Measurements from ENCODE around the gene XKR8. TPM values are rescaled to one million over a fixed set of nuclear protein-coding genes. Genes with fewer than 3 reads are reported as not detected.

The XKR8 gene
- total RNA-seq, 1 donor from 2014 or later, result 20.1 TPM

DNA sequence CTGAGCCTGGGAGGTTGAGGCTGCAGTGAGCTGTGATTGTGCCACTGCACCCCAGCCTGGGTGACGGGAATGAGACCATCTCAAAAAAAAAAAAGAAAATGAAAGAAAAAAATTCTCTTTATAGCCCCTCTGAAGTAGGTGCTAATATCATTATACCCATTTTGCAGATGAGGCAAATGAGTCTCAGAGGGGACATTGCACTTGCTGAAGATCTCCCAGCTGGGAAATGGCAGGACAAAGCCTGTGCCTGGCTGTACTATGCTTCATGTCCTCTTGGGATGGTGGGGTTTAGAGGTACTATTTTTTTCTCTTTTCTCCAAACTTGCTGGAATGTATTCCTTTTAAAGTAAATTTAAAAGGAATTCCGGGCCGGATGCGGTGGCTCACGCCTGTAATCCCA, 23.4 kb upstream of the XKR8 start:
- TF ChIP-seq, protein P1, sequence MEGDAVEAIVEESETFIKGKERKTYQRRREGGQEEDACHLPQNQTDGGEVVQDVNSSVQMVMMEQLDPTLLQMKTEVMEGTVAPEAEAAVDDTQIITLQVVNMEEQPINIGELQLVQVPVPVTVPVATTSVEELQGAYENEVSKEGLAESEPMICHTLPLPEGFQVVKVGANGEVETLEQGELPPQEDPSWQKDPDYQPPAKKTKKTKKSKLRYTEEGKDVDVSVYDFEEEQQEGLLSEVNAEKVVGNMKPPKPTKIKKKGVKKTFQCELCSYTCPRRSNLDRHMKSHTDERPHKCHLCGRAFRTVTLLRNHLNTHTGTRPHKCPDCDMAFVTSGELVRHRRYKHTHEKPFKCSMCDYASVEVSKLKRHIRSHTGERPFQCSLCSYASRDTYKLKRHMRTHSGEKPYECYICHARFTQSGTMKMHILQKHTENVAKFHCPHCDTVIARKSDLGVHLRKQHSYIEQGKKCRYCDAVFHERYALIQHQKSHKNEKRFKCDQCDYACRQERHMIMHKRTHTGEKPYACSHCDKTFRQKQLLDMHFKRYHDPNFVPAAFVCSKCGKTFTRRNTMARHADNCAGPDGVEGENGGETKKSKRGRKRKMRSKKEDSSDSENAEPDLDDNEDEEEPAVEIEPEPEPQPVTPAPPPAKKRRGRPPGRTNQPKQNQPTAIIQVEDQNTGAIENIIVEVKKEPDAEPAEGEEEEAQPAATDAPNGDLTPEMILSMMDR (IDR thresholded peaks at IDR 0.05; ENCODE audit: unreplicated experiment), result no peak
- H3K36me3 Mint-ChIP-seq (ENCODE audit: low read depth, unreplicated experiment), result no peaks in the 10 kb centered on the region
- DNase-seq (ENCODE audit: low spot score), result no peak
- H3K4me3 Mint-ChIP-seq (ENCODE audit: unreplicated experiment), result no peak overlapping the region
- H3K9me3 Mint-ChIP-seq (ENCODE audit: unreplicated experiment), result no peaks in the 10 kb centered on the region
- H3K27ac Mint-ChIP-seq (ENCODE audit: unreplicated experiment), result no peak overlapping the region
- H3K27me3 Mint-ChIP-seq (ENCODE audit: unreplicated experiment), result peaks cover 6% of the 10 kb centered on the region
- H3K4me1 Mint-ChIP-seq (ENCODE audit: unreplicated experiment), result peaks cover 25% of the 10 kb centered on the region

DNA sequence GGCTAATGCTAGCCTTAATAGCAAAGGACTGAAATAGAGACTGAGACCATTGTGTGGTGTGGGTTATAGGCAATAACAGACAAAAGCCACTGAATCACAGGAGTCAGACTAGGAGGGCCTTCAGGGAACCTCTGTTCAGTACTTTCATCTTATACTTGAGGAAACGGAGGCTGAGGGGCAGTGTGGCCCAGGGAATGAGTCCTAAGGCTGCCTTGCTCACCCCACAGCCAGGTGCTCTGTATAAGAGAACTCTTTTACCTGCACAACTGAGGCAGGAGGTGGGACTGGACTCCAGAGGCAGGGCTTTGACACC, 22.3 kb upstream of the XKR8 start:
- TF ChIP-seq, protein P1 (IDR thresholded peaks at IDR 0.05; ENCODE audit: unreplicated experiment), result no peak
- Mint-ChIP-seq H3K27ac (ENCODE audit: unreplicated experiment) (no peak overlapping the region), H3K4me3 (ENCODE audit: unreplicated experiment) (no peak overlapping the region)

DNA sequence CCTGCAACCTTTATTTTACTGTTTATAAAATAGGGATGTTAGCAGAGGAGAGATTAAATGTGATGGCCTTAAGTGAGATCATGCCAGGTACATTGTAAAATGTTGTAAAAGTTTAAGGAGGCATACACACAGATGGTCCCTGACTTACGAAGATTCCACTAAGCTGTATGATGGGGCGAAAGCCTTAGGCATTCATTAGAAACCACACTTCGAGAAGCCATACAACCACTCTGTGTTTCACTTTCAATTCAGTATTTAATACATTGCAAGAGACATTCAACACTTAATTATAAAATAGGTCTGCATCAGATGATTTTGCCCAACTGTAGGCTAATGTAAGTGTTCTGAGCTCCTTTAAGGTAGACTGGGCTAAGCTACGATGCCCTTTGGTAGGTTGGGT, 21.3 kb upstream of the XKR8 start:
- Mint-ChIP-seq H3K27ac (ENCODE audit: unreplicated experiment) (no peak overlapping the region), H3K4me1 (ENCODE audit: unreplicated experiment) (peaks cover 32% of the 10 kb centered on the region), H3K9me3 (ENCODE audit: unreplicated experiment) (no peaks in the 10 kb centered on the region), H3K27me3 (ENCODE audit: unreplicated experiment) (peaks cover 11% of the 10 kb centered on the region), H3K4me3 (ENCODE audit: unreplicated experiment) (no peak overlapping the region), H3K36me3 (ENCODE audit: low read depth, unreplicated experiment) (no peaks in the 10 kb centered on the region)
- DNase-seq (ENCODE audit: low spot score), result no peak
- TF ChIP-seq, protein P1 (IDR thresholded peaks at IDR 0.05; ENCODE audit: unreplicated experiment), result no peak

More for the DNA sequence above, 22.3 kb upstream of the XKR8 start:
- no peak for DNase-seq (ENCODE audit: low spot score)
- Mint-ChIP-seq H3K27me3 (ENCODE audit: unreplicated experiment) (peaks cover 8% of the 10 kb centered on the region), H3K4me1 (ENCODE audit: unreplicated experiment) (peaks cover 26% of the 10 kb centered on the region), H3K9me3 (ENCODE audit: unreplicated experiment) (no peaks in the 10 kb centered on the region), H3K36me3 (ENCODE audit: low read depth, unreplicated experiment) (no peaks in the 10 kb centered on the region)

DNA sequence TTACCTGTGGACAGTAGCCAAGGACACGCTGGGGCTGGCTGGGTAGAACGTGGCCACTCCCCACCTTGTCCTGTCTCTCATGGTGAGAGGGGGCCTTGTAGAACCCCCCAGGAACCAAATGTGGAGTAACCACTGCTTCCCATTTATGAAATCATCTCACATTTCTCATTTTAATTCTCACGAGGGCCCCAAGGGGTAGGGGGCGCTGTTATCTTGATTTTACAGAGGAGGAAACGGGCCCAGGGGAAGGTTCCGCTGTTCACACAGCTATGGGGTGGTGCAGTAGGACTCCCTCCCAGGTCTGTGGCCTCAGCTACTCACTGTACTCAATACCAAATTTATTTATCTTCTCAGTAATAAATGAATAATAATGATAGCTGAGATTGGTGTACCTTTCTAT, 19.5 kb upstream of the XKR8 start:
- H3K4me3 Mint-ChIP-seq (ENCODE audit: unreplicated experiment), result no peak overlapping the region
- H3K4me1 Mint-ChIP-seq (ENCODE audit: unreplicated experiment), result peaks cover 29% of the 10 kb centered on the region
- TF ChIP-seq, protein P1 (IDR thresholded peaks at IDR 0.05; ENCODE audit: unreplicated experiment), result no peak
- peaks cover 9% of the 10 kb centered on the region for H3K27me3 Mint-ChIP-seq (ENCODE audit: unreplicated experiment)
- H3K27ac Mint-ChIP-seq (ENCODE audit: unreplicated experiment), result no peak overlapping the region
- no peaks in the 10 kb centered on the region for H3K9me3 Mint-ChIP-seq (ENCODE audit: unreplicated experiment)
- peak; percentile 58 for DNase-seq (ENCODE audit: low spot score)
- no peaks in the 10 kb centered on the region for H3K36me3 Mint-ChIP-seq (ENCODE audit: low read depth, unreplicated experiment)

DNA sequence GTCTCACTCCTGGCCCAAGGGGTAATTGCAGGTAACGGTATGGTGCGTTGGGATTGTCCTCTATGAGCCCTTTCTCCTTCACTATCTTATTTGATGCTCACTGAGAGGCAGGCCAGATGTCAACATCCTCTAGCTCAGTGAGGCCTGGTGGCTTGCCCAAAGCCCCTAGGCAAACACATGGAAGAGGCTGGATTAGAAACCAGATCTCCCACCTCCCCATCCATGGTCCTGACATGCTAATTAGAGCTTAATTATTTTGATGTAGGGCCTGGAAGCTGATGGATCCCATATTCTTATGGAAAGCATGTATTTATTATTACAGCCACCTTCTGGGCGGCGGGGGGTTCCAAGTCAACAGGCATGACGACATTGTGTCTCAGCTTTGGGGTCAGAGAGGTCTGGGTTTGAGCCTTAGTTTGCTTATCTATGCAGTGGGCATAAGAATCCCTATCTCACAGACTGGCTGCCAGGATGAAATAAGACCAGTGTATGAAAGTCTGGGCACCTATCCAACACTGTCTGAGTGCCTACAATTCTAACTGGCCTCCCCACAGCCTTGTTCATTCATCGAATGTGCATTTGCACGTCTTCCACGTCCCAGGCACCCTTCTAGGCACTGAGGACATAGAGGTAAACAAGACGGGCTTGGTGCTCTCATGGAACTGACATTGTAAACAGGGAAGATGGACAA, 18.8 kb upstream of the XKR8 start:
- no peaks in the 10 kb centered on the region for H3K36me3 Mint-ChIP-seq (ENCODE audit: low read depth, unreplicated experiment)
- peak overlapping the region; percentile 55 for H3K27ac Mint-ChIP-seq (ENCODE audit: unreplicated experiment)
- DNase-seq (ENCODE audit: low spot score), result no peak
- H3K4me3 Mint-ChIP-seq (ENCODE audit: unreplicated experiment), result no peak overlapping the region
- TF ChIP-seq, protein P1 (IDR thresholded peaks at IDR 0.05; ENCODE audit: unreplicated experiment), result no peak
- H3K9me3 Mint-ChIP-seq (ENCODE audit: unreplicated experiment), result no peaks in the 10 kb centered on the region
- H3K27me3 Mint-ChIP-seq (ENCODE audit: unreplicated experiment), result peaks cover 6% of the 10 kb centered on the region
- peaks cover 25% of the 10 kb centered on the region for H3K4me1 Mint-ChIP-seq (ENCODE audit: unreplicated experiment)

Data from endothelial cell (in vitro differentiated cells).